Keratinocyte (primary cell): Measurements from ENCODE around the gene FAM120B. TPM values are rescaled to one million over a fixed set of nuclear protein-coding genes. Genes with fewer than 3 reads are reported as not detected.

ENCODE experiments used
- DNase-seq: peaks from one replicate; pipeline ENCODE4 v3.0.0-alpha.2; 2011; ENCODE audit warnings: low read depth, missing footprints, low spot score
- FAIRE-seq: peaks from 2 replicates; lab custom pipeline; 2011; peaks lifted over from hg19 to GRCh38; lab: Jason Lieb, UNC
- H2AFZ ChIP-seq: 2 replicates; pipeline ENCODE4 v1.6.0; 2012; ENCODE audit warnings: low read length, control low read depth, inconsistent platforms; ENCODE audit not compliant: control insufficient read depth
- H3K27ac ChIP-seq: 2 replicates; pipeline ENCODE4 v1.5.1; 2011; ENCODE audit warnings: low read length; ENCODE audit not compliant: control insufficient read depth, insufficient read depth
- H3K27me3 ChIP-seq: 3 replicates; pipeline ENCODE4 v1.6.0; 2011; ENCODE audit warnings: low read length; ENCODE audit not compliant: control insufficient read depth, insufficient read depth; ENCODE audit errors: extremely low read depth
- H3K36me3 ChIP-seq, 2 experiments: 2 replicates in 1 of 2; 3 replicates in 1 of 2; pipeline ENCODE4 v1.5.1; 2011; ENCODE audit warnings: low read length in 2 of 2, mild to moderate bottlenecking in 1 of 2; ENCODE audit not compliant: control insufficient read depth in 2 of 2, insufficient read depth in 2 of 2; ENCODE audit errors: extremely low read depth in 1 of 2
- H3K4me1 ChIP-seq: 3 replicates; pipeline ENCODE4 v1.5.1; 2011; ENCODE audit warnings: low read length; ENCODE audit not compliant: control insufficient read depth, insufficient read depth; ENCODE audit errors: extremely low read depth
- H3K4me2 ChIP-seq: 3 replicates; pipeline ENCODE4 v1.6.0; 2011; ENCODE audit warnings: low read depth, low read length; ENCODE audit not compliant: control insufficient read depth, insufficient read depth; ENCODE audit errors: extremely low read depth
- H3K4me3 ChIP-seq, 3 experiments: fragments of 200-600 bp in 1 of 3; sonication (generic) in 1 of 3; 2 replicates in 2 of 3; 3 replicates in 1 of 3; pipeline ENCODE4 v1.5.1; 2011 to 2016; ENCODE audit warnings: low read length in 3 of 3, mild to moderate bottlenecking in 3 of 3, control low read depth in 2 of 3, inconsistent platforms in 1 of 3, low read depth in 1 of 3, mixed read lengths in 1 of 3, mixed run types in 1 of 3, moderate library complexity in 1 of 3; ENCODE audit not compliant: control insufficient read depth in 2 of 3, insufficient read depth in 2 of 3; ENCODE audit errors: extremely low read depth in 1 of 3
- H3K79me2 ChIP-seq: 2 replicates; pipeline ENCODE4 v1.6.0; 2012; ENCODE audit warnings: low read length; ENCODE audit not compliant: control insufficient read depth, insufficient read depth
- H3K9ac ChIP-seq: 3 replicates; pipeline ENCODE4 v1.6.0; 2011; ENCODE audit warnings: low read length; ENCODE audit not compliant: control insufficient read depth, insufficient read depth; ENCODE audit errors: extremely low read depth
- H3K9me1 ChIP-seq: 3 replicates; pipeline ENCODE4 v1.6.0; 2011; ENCODE audit warnings: low read length; ENCODE audit not compliant: control insufficient read depth, insufficient read depth; ENCODE audit errors: extremely low read depth
- H3K9me3 ChIP-seq: 2 replicates; pipeline ENCODE4 v1.5.1; 2012; ENCODE audit warnings: low read depth, low read length; ENCODE audit not compliant: control insufficient read depth
- H4K20me1 ChIP-seq: 3 replicates; pipeline ENCODE4 v1.6.0; 2011; ENCODE audit warnings: low read length; ENCODE audit not compliant: control insufficient read depth, insufficient read depth; ENCODE audit errors: extremely low read depth
- CTCF ChIP-seq, 3 experiments: IDR thresholded peaks in 1 of 3; conservative IDR thresholded peaks in 1 of 3; optimal IDR thresholded peaks in 1 of 3; 2 replicates in 2 of 3; 3 replicates in 1 of 3; pipeline versions ENCODE3 to v1.5.1; 2011; ENCODE audit warnings: low read length in 3 of 3, mild to moderate bottlenecking in 3 of 3, moderate library complexity in 2 of 3, control low read depth in 1 of 3, inconsistent platforms in 1 of 3; ENCODE audit not compliant: insufficient read depth in 2 of 3; ENCODE audit errors: extremely low read depth in 1 of 3
- EZH2 ChIP-seq: IDR thresholded peaks from one replicate; pipeline ENCODE4 v1.6.1; 2012; ENCODE audit warnings: inconsistent platforms, mild to moderate bottlenecking, low read length, moderate library complexity
- dilution Hi-C: fragments of 300-500 bp; cut with MboI; formaldehyde crosslinking; loops from one replicate; pipeline ENCODE4 v1.7.0; 2020; ENCODE audit warnings: low sequenced_read_pairs; ENCODE audit not compliant: extremely low pct_ligation_motif_present
- polyA plus RNA-seq, 5 experiments: library from polyadenylated mRNA; depleted of rRNA in 3 of 5; stranded (reverse) in 3 of 5; stranded (forward) in 1 of 5; unstranded in 1 of 5; fragments of >200 nt; gene quantifications; 1 replicate in 1 of 5; 2 replicates in 3 of 5; 3 replicates in 1 of 5; pipeline versions ENCODE4 v1.2.1 to v1.2.3, GENCODE V29; 2011 to 2012; ENCODE audit warnings: missing spikeins in 2 of 5, low read depth in 1 of 5, low replicate concordance in 1 of 5

Gene FAM120B
- polyA plus RNA-seq, 1 donor (not counting 4 experiments of a cell fraction or from before 2014, with no cell fraction given): 17.4 TPM

- Histone ChIP-seq H3K9ac (no peak overlapping the region), H3K9me1 (no peaks in the 10 kb centered on the region), H3K4me3 (no peak overlapping the region), H4K20me1 (no peaks in the 10 kb centered on the region), H3K4me1 (no peaks in the 10 kb centered on the region), H3K79me2 (peaks cover 74% of the 10 kb centered on the region), H3K9me3 (no peaks in the 10 kb centered on the region), H3K36me3 (peaks cover 8 to 22% of the 10 kb centered on the region in 2 experiments), H3K27me3 (no peaks in the 10 kb centered on the region), H3K27ac (no peak overlapping the region), H3K4me2 (no peak overlapping the region), H2AFZ (no peak overlapping the region)
- DNase-seq (no peak), FAIRE-seq (no peak)
- TF ChIP-seq CTCF (optimal IDR thresholded peaks at IDR 0.05 in 1 of 3, IDR thresholded peaks at IDR 0.05 in 1 of 3, conservative IDR thresholded peaks at IDR 0.05 in 1 of 3; ENCODE audit: extremely low read depth in 1 of 3, insufficient read depth in 2 of 3, low read length in 3 of 3) (no peak), EZH2 (no peak)
- dilution Hi-C loops: no loop called here
Measured at GRCh38 chr6:170313716-170314295, 7.2 kb downstream of the FAM120B start.

- Histone ChIP-seq H3K27ac (no peak overlapping the region), H3K9me1 (no peaks in the 10 kb centered on the region), H2AFZ (no peak overlapping the region), H3K9me3 (no peaks in the 10 kb centered on the region), H3K4me1 (no peaks in the 10 kb centered on the region), H3K36me3 (peaks cover 9 to 27% of the 10 kb centered on the region in 2 experiments), H3K79me2 (peaks cover 63% of the 10 kb centered on the region), H3K4me3 (no peak overlapping the region), H4K20me1 (no peaks in the 10 kb centered on the region), H3K9ac (no peak overlapping the region), H3K4me2 (no peak overlapping the region), H3K27me3 (no peaks in the 10 kb centered on the region)
- TF ChIP-seq EZH2: no peak
- no peak for TF ChIP-seq CTCF (optimal IDR thresholded peaks at IDR 0.05 in 1 of 3, IDR thresholded peaks at IDR 0.05 in 1 of 3, conservative IDR thresholded peaks at IDR 0.05 in 1 of 3; ENCODE audit: extremely low read depth in 1 of 3, insufficient read depth in 2 of 3, low read length in 3 of 3)
- dilution Hi-C loops: no loop called here
- FAIRE-seq (no peak), DNase-seq (no peak)
Measured at GRCh38 chr6:170314983-170315382, 8.4 kb downstream of the FAM120B start.
